Fibroblast of mammary gland (primary cell): ENCODE results near the gene EDDM3A.

Source experiments
- DNase-seq: peaks from one replicate; pipeline ENCODE4 v3.0.0-alpha.2; 2010; ENCODE audit warnings: low read depth
- H3K4me3 ChIP-seq: 2 replicates; pipeline ENCODE4 v1.5.1; 2011; ENCODE audit warnings: low read depth, mild to moderate bottlenecking, low read length, moderate library complexity; ENCODE audit not compliant: control insufficient read depth
- TF ChIP-seq, protein P1 (sequence below): conservative IDR thresholded peaks from 2 replicates; pipeline ENCODE4 v1.5.1; 2011; ENCODE audit warnings: low read depth, low read length, inconsistent platforms; ENCODE audit not compliant: control insufficient read depth, insufficient read depth

Gene EDDM3A

DNA sequence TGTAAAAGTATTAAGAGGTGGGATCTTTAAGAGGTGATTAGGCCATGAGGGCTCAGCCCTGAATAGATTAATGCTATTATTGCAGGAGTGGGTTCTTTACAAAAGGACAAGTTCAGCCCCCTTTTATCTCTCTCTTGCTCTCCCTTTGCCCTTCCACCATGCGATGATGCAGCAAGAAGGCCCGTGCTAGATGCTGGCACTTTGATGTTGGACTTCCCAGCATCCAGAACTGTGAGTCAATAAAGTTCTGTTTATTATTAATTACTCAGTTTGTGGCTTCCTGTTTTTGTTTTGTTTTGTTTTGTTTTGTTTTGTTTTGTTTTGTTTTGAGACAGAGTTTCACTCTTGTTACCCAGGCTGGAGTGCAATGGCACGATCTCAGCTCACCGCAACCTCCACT lies 46.9 kb downstream of the EDDM3A start:
- no peak for DNase-seq
- TF ChIP-seq, protein P1, sequence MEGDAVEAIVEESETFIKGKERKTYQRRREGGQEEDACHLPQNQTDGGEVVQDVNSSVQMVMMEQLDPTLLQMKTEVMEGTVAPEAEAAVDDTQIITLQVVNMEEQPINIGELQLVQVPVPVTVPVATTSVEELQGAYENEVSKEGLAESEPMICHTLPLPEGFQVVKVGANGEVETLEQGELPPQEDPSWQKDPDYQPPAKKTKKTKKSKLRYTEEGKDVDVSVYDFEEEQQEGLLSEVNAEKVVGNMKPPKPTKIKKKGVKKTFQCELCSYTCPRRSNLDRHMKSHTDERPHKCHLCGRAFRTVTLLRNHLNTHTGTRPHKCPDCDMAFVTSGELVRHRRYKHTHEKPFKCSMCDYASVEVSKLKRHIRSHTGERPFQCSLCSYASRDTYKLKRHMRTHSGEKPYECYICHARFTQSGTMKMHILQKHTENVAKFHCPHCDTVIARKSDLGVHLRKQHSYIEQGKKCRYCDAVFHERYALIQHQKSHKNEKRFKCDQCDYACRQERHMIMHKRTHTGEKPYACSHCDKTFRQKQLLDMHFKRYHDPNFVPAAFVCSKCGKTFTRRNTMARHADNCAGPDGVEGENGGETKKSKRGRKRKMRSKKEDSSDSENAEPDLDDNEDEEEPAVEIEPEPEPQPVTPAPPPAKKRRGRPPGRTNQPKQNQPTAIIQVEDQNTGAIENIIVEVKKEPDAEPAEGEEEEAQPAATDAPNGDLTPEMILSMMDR: no peak
- no peak overlapping the region for H3K4me3 ChIP-seq

DNA sequence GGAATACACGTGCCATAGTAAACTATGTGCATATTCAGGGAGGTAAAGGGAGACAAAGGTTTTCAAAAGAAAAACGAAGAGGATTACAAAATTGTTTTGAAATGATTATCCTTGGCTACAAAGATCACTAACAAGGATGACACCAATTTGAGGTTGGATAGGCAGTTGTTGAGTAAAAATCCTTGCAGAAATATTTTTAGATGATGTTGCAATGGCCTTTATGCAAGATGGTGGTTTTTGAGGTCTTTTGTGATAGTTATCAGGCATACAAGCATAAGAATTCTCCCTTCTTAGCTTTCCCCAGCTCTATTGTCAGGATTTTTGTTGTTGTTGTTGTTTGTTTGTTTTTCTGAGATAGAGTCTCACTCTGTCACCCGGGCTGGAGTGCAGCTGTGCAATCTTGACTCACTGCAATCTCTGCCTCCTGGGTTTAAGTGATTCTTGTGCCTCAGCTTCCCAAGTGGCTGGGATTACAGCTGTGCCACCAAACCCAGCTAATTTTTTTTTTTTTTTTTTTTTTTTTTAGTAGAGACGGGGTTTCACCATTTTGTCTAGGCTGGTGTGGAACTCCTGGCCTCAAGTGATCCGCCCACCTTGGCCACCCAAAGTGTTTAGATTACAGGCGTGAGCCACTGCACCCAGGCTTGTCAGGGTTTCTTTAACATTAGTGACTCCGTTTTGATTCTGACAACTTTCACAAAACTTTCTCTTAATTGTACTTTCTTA lies 49.1 kb downstream of the EDDM3A start:
- TF ChIP-seq, protein P1: no peak
- no peak overlapping the region for H3K4me3 ChIP-seq
- no peak for DNase-seq

DNA sequence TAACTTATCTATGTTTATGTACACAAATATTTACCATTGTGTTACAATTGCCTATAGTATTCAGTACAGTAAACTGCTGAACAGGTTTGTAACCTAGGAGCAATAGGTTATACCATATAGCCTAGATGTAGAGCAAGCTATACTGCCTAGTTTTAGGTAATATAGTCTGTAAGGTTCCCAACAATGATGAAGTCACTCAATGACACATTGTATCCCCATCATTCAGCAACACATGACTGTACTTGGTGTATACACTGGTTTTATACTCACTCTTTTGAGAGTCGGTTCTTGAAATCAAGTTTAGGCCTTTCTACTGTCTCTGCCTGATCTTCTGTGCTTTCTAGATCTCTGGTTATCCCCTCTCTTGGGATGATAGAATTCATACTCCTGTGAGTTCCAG lies 51.5 kb downstream of the EDDM3A start:
- no peak overlapping the region for H3K4me3 ChIP-seq
- DNase-seq: no peak
- TF ChIP-seq, protein P1: no peak
